GM18526 (cell line): Measurements from ENCODE around the gene SGSM2.

Source experiments
- POLR2A ChIP-seq: IDR thresholded peaks from 3 replicates; pipeline ENCODE4 v1.6.1; 2011; ENCODE audit not compliant: insufficient read length; ENCODE audit errors: extremely low read depth

Gene SGSM2

GRCh38 chr17:2405247-2405926 is 68.1 kb downstream of the SGSM2 start:
- no peak for TF ChIP-seq POLR2A

- TF ChIP-seq POLR2A, result no peak
Observed at GRCh38 chr17:2406271-2406902, 69.1 kb downstream of the SGSM2 start.

GRCh38 chr17:2406903-2407790 is 69.8 kb downstream of the SGSM2 start:
- TF ChIP-seq POLR2A, result no peak

GRCh38 chr17:2410951-2411350 is 73.7 kb downstream of the SGSM2 start:
- TF ChIP-seq POLR2A, result no peak

- no peak for TF ChIP-seq POLR2A
Observed at GRCh38 chr17:2412561-2413021, 75.3 kb downstream of the SGSM2 start.

- TF ChIP-seq POLR2A, result no peak
Observed at GRCh38 chr17:2414446-2415064, 77.3 kb downstream of the SGSM2 start.

- no peak for TF ChIP-seq POLR2A
Observed at GRCh38 chr17:2415081-2415480, 77.8 kb downstream of the SGSM2 start.

- no peak for TF ChIP-seq POLR2A
Observed at GRCh38 chr17:2416010-2416734, 78.9 kb downstream of the SGSM2 start.

GRCh38 chr17:2418572-2418971 is 81.3 kb downstream of the SGSM2 start:
- TF ChIP-seq POLR2A, result no peak

- no peak for TF ChIP-seq POLR2A
Observed at GRCh38 chr17:2419486-2419885, 82.2 kb downstream of the SGSM2 start.

GRCh38 chr17:2420176-2420575 is 82.9 kb downstream of the SGSM2 start:
- TF ChIP-seq POLR2A, result no peak

- no peak for TF ChIP-seq POLR2A
Observed at GRCh38 chr17:2421315-2422147, 84.2 kb downstream of the SGSM2 start.

GRCh38 chr17:2423271-2423670 is 86.0 kb downstream of the SGSM2 start:
- TF ChIP-seq POLR2A, result no peak

GRCh38 chr17:2427215-2427614 is 89.9 kb downstream of the SGSM2 start:
- TF ChIP-seq POLR2A, result no peak

GRCh38 chr17:2427910-2428309 is 90.6 kb downstream of the SGSM2 start:
- no peak for TF ChIP-seq POLR2A
